NCI-H69 (cell line): ENCODE measurements around the gene SPIRE1.
A peak's percentile ranks its signal among the peaks of the same experiment; 100 is the strongest.

Source experiments
- DNase-seq: peaks from one replicate; lab custom pipeline; 2025; lab: John Stamatoyannopoulos, UW

Gene SPIRE1

GRCh38 chr18:12411456-12411855 is 246.5 kb downstream of the SPIRE1 start:
- no peak for DNase-seq

GRCh38 chr18:12410747-12411146 is 247.2 kb downstream of the SPIRE1 start:
- peak; percentile 68 for DNase-seq

GRCh38 chr18:12410081-12410481 is 247.8 kb downstream of the SPIRE1 start:
- no peak for DNase-seq

- DNase-seq: peak; percentile 45
Measured at GRCh38 chr18:12409469-12409868, 248.4 kb downstream of the SPIRE1 start.

GRCh38 chr18:12408247-12408869 is 249.5 kb downstream of the SPIRE1 start:
- peak; percentile 80 for DNase-seq

- DNase-seq: peak; percentile 22
Measured at GRCh38 chr18:12406371-12407111, 251.4 kb downstream of the SPIRE1 start.

GRCh38 chr18:12405066-12405465 is 252.8 kb downstream of the SPIRE1 start:
- no peak for DNase-seq

- peak; percentile 28 for DNase-seq
Measured at GRCh38 chr18:12403601-12404506, 254.1 kb downstream of the SPIRE1 start.

GRCh38 chr18:12401881-12402280 is 256.0 kb downstream of the SPIRE1 start:
- DNase-seq: peak; percentile 74

GRCh38 chr18:12399231-12399630 is 258.7 kb downstream of the SPIRE1 start:
- DNase-seq: no peak

- DNase-seq: no peak
Measured at GRCh38 chr18:12398625-12399024, 259.3 kb downstream of the SPIRE1 start.

GRCh38 chr18:12397793-12398192 is 260.1 kb downstream of the SPIRE1 start:
- DNase-seq: no peak

- no peak for DNase-seq
Measured at GRCh38 chr18:12397254-12397653, 260.7 kb downstream of the SPIRE1 start.
